GM23338 (cell line): Measurements from ENCODE around the gene UNC45B.

Experiments used
- CREB1 ChIP-seq: fragments of 250-450 bp; sonication (Bioruptor Pico); IDR thresholded peaks from 2 replicates; pipeline ENCODE4 v1.5.0; 2020; ENCODE audit warnings: low read depth, mild to moderate bottlenecking, moderate library complexity
- EZH2phosphoT487 ChIP-seq: fragments of 200-600 bp; sonication (generic); IDR thresholded peaks from one replicate; pipeline ENCODE4 v1.8.1; 2018; ENCODE audit warnings: antibody characterized with exemption; ENCODE audit not compliant: unreplicated experiment
- TF ChIP-seq, protein P1 (sequence below), 2 experiments: fragments of 200-600 bp in 1 of 2; sonication (generic) in 1 of 2; conservative IDR thresholded peaks; 2 replicates each; pipeline versions ENCODE4 v1.5.1 to v1.6.1; 2016 to 2017; ENCODE audit warnings: antibody characterized with exemption in 2 of 2, low read depth in 2 of 2, mild to moderate bottlenecking in 2 of 2, moderate library complexity in 1 of 2

DNA sequence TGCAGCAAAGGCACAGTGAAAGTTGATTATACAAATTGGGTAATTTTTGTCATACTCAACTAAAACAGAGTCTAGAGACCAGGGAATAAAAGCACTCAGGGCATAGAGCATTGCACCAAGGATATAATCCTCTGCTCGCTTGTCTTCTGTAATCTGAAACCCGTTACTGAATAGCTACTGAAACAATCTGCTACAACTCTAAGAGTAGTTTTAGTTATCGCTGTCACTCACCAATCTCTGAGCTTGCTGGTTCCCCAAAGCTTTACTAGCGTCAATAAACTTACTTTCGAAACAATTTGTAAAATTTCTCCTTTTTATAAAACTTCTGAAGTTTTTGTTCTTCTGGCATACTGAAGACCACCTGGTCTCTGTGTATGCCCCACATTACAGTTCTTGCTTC is 69.5 kb downstream of the UNC45B start:
- TF ChIP-seq, protein P1, sequence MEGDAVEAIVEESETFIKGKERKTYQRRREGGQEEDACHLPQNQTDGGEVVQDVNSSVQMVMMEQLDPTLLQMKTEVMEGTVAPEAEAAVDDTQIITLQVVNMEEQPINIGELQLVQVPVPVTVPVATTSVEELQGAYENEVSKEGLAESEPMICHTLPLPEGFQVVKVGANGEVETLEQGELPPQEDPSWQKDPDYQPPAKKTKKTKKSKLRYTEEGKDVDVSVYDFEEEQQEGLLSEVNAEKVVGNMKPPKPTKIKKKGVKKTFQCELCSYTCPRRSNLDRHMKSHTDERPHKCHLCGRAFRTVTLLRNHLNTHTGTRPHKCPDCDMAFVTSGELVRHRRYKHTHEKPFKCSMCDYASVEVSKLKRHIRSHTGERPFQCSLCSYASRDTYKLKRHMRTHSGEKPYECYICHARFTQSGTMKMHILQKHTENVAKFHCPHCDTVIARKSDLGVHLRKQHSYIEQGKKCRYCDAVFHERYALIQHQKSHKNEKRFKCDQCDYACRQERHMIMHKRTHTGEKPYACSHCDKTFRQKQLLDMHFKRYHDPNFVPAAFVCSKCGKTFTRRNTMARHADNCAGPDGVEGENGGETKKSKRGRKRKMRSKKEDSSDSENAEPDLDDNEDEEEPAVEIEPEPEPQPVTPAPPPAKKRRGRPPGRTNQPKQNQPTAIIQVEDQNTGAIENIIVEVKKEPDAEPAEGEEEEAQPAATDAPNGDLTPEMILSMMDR (conservative IDR thresholded peaks at IDR 0.05; ENCODE audit: low read depth in 2 of 2), result no peak
- TF ChIP-seq EZH2phosphoT487 (no peak), CREB1 (no peak)
